ENCODE measurements around the gene ABCF1. TPM values are rescaled to one million over a fixed set of nuclear protein-coding genes. Genes with fewer than 3 reads are reported as not detected.
A peak's percentile ranks its signal among the peaks of the same experiment; 100 is the strongest.

ABCF1 gene
- total RNA-seq, 1 donor from 2014 or later: 46.3 TPM

- Histone ChIP-seq H3K36me3 (ENCODE audit: control insufficient read depth, insufficient read depth, low read length) (peaks cover 1% of the 10 kb centered on the region), H3K27me3 (ENCODE audit: control insufficient read depth, insufficient read depth, low read length) (no peaks in the 10 kb centered on the region), H3K4me3 (ENCODE audit: low read depth, low read length) (no peak overlapping the region)
- no peak for TF ChIP-seq CTCF (IDR thresholded peaks at IDR 0.05; ENCODE audit: insufficient read depth, low read length, poor library complexity, severe bottlenecking)
- no peak for DNase-seq (ENCODE audit: low read depth)
These were observed 40.1 kb downstream of the ABCF1 start for GRCh38 chr6:30611150-30611855.

- TF ChIP-seq CTCF (IDR thresholded peaks at IDR 0.05; ENCODE audit: insufficient read depth, low read length, poor library complexity, severe bottlenecking): no peak
- H3K4me3 ChIP-seq (ENCODE audit: low read depth, low read length): no peak overlapping the region
- H3K36me3 ChIP-seq (ENCODE audit: control insufficient read depth, insufficient read depth, low read length): peaks cover 3% of the 10 kb centered on the region
These were observed 40.6 kb downstream of the ABCF1 start for GRCh38 chr6:30611856-30612194.

GRCh38 chr6:30612213-30612612 lies 41.0 kb downstream of the ABCF1 start:
- Histone ChIP-seq H3K27me3 (ENCODE audit: control insufficient read depth, insufficient read depth, low read length) (no peaks in the 10 kb centered on the region), H3K36me3 (ENCODE audit: control insufficient read depth, insufficient read depth, low read length) (peaks cover 4% of the 10 kb centered on the region), H3K4me3 (ENCODE audit: low read depth, low read length) (no peak overlapping the region)
- no peak for DNase-seq (ENCODE audit: low read depth)
- TF ChIP-seq CTCF (IDR thresholded peaks at IDR 0.05; ENCODE audit: insufficient read depth, low read length, poor library complexity, severe bottlenecking): peak; percentile 43

More at GRCh38 chr6:30611856-30612194, 40.6 kb downstream of the ABCF1 start:
- DNase-seq (ENCODE audit: low read depth): no peak
- H3K27me3 ChIP-seq (ENCODE audit: control insufficient read depth, insufficient read depth, low read length): no peaks in the 10 kb centered on the region

GRCh38 chr6:30612687-30613248 lies 41.5 kb downstream of the ABCF1 start:
- no peak overlapping the region for H3K4me3 ChIP-seq (ENCODE audit: low read depth, low read length)
- no peaks in the 10 kb centered on the region for H3K27me3 ChIP-seq (ENCODE audit: control insufficient read depth, insufficient read depth, low read length)
- no peak for DNase-seq (ENCODE audit: low read depth)
- no peak for TF ChIP-seq CTCF (IDR thresholded peaks at IDR 0.05; ENCODE audit: insufficient read depth, low read length, poor library complexity, severe bottlenecking)
- H3K36me3 ChIP-seq (ENCODE audit: control insufficient read depth, insufficient read depth, low read length): peaks cover 2% of the 10 kb centered on the region

- Histone ChIP-seq H3K4me3 (ENCODE audit: low read depth, low read length) (no peak overlapping the region), H3K27me3 (ENCODE audit: control insufficient read depth, insufficient read depth, low read length) (no peaks in the 10 kb centered on the region), H3K36me3 (ENCODE audit: control insufficient read depth, insufficient read depth, low read length) (peaks cover 2% of the 10 kb centered on the region)
- no peak for TF ChIP-seq CTCF (IDR thresholded peaks at IDR 0.05; ENCODE audit: insufficient read depth, low read length, poor library complexity, severe bottlenecking)
- DNase-seq (ENCODE audit: low read depth): no peak
These were observed 42.2 kb downstream of the ABCF1 start for GRCh38 chr6:30613251-30614043.

Measured in kidney epithelial cell (primary cell).